K562 (cell line): ENCODE data around the gene MARK2. TPM values are rescaled to one million over a fixed set of nuclear protein-coding genes. Genes with fewer than 3 reads are reported as not detected.

Experiments
- ATAC-seq: fragments of 200-7000 bp; cut with Tn5 transposase; 3 replicates; pipeline ENCODE4 v1.9.1; 2020; ENCODE audit warnings: moderate library complexity
- BruUV-seq: library from RNA; stranded (reverse); fragments of 400-500 nt; replicated peaks from 2 replicates; lab custom pipeline; 2021; lab: Mats Ljungman, UMichigan
- CTCF ChIA-PET: fragments of 300-600 bp; formaldehyde crosslinking; extraction: SDS; loops from one replicate; lab custom pipeline; 2021; ENCODE audit warnings: low intra/inter-chr PET ratio; lab: Yijun Ruan, JAX
- POLR2A ChIA-PET: fragments of 300-600, 350-650 bp; sonication (Branson Sonifier 250); formaldehyde crosslinking; extraction: SDS; loops from one replicate; lab custom pipeline; 2021; ENCODE audit warnings: antibody characterized with exemption, inconsistent platforms; lab: Yijun Ruan, JAX
- DNase-seq, 4 experiments: peaks; one replicate each; pipeline versions ENCODE4 v3.0.0 to v3.0.0-alpha.2; 2011 to 2018; ENCODE audit warnings: low spot score in 3 of 4, mixed read lengths in 3 of 4; ENCODE audit errors: extremely low read depth in 1 of 4
- FAIRE-seq: peaks from 2 replicates; lab custom pipeline; 2011; peaks lifted over from hg19 to GRCh38; lab: Jason Lieb, UNC
- H2AFZ ChIP-seq: 2 replicates; pipeline ENCODE4 v1.6.0; 2011; ENCODE audit warnings: low read depth, low read length, control low read depth, inconsistent platforms
- H3K27ac ChIP-seq: fragments of 200-600 bp; 3 replicates; pipeline ENCODE4 v1.8.0; 2011; ENCODE audit warnings: low read depth, mild to moderate bottlenecking, control low read depth, inconsistent platforms, low read length, moderate library complexity, mixed read lengths; ENCODE audit errors: extremely low read depth
- H3K27me3 ChIP-seq, 2 experiments: fragments of 300-600 bp in 1 of 2; 2 replicates in 1 of 2; 3 replicates in 1 of 2; pipeline versions ENCODE4 v1.6.0 to v1.8.0; 2011; ENCODE audit warnings: inconsistent platforms in 2 of 2, low read length in 2 of 2, mild to moderate bottlenecking in 1 of 2, mixed read lengths in 1 of 2, moderate library complexity in 1 of 2; ENCODE audit not compliant: control insufficient read depth in 2 of 2, insufficient read depth in 2 of 2
- H3K36me3 ChIP-seq: fragments of 300-600 bp; 3 replicates; pipeline ENCODE4 v1.8.0; 2011; ENCODE audit warnings: mild to moderate bottlenecking, low read length, inconsistent platforms; ENCODE audit not compliant: control insufficient read depth, insufficient read depth
- H3K4me1 ChIP-seq, 2 experiments: fragments of 200-600 bp in 1 of 2; replicated peaks in 1 of 2; 2 replicates in 1 of 2; 3 replicates in 1 of 2; pipeline versions ENCODE4 v1.5.1 to v1.8.0; 2011; ENCODE audit warnings: inconsistent platforms in 2 of 2, low read length in 2 of 2, mild to moderate bottlenecking in 1 of 2, mixed read lengths in 1 of 2, moderate library complexity in 1 of 2; ENCODE audit not compliant: control insufficient read depth in 2 of 2, insufficient read depth in 2 of 2
- H3K4me2 ChIP-seq: 2 replicates; pipeline ENCODE4 v1.6.1; 2011; ENCODE audit warnings: low read length, control low read depth, inconsistent platforms, mixed read lengths; ENCODE audit not compliant: insufficient read depth
- H3K4me3 ChIP-seq: fragments of 200-600 bp; sonication (generic), shearing (Covaris generic); 2 replicates; pipeline ENCODE4 v1.5.1; 2016; ENCODE audit warnings: control low read depth, inconsistent platforms
- H3K79me2 ChIP-seq: fragments of 200-600 bp; 3 replicates; pipeline ENCODE4 v1.8.0; 2011; ENCODE audit warnings: low read length, inconsistent platforms; ENCODE audit not compliant: control insufficient read depth, insufficient read depth
- H3K9ac ChIP-seq, 2 experiments: 2 replicates each; pipeline versions ENCODE4 v1.6.0 to v1.6.1; 2011; ENCODE audit warnings: low read depth in 2 of 2, low read length in 2 of 2, control low read depth in 1 of 2, inconsistent platforms in 1 of 2, mild to moderate bottlenecking in 1 of 2, mixed read lengths in 1 of 2; ENCODE audit not compliant: insufficient read depth in 1 of 2
- H3K9me1 ChIP-seq: one replicate; pipeline ENCODE4 v1.6.0; 2011; ENCODE audit warnings: inconsistent platforms, mild to moderate bottlenecking, low read length, moderate library complexity; ENCODE audit not compliant: control insufficient read depth, insufficient read depth
- H3K9me3 ChIP-seq: replicated peaks from 2 replicates; pipeline ENCODE4 v1.5.1; 2011; ENCODE audit warnings: low read depth, low read length, inconsistent platforms; ENCODE audit not compliant: control insufficient read depth, insufficient read depth
- H4K20me1 ChIP-seq: replicated peaks from 2 replicates; pipeline ENCODE4 v1.6.1; 2011; ENCODE audit warnings: low read length, inconsistent platforms, mixed read lengths; ENCODE audit not compliant: control insufficient read depth, insufficient read depth
- CHD2 ChIP-seq: IDR thresholded peaks from 2 replicates; pipeline ENCODE4 v1.6.1; 2011; ENCODE audit warnings: low read depth, low read length
- HDAC2 ChIP-seq: fragments of 450-650 bp; IDR thresholded peaks from 2 replicates; pipeline ENCODE4 v1.6.1; 2016; ENCODE audit warnings: mild to moderate bottlenecking
- HIVEP1 ChIP-seq: fragments of 250-450 bp; sonication (Bioruptor Pico); IDR thresholded peaks from 2 replicates; pipeline ENCODE4 v1.4.0; 2020; ENCODE audit warnings: mild to moderate bottlenecking
- HNRNPLL ChIP-seq: fragments of 200-400 bp; formaldehyde crosslinking; IDR thresholded peaks from 2 replicates; pipeline ENCODE4 v1.6.1; 2017; ENCODE audit warnings: low read length, low read depth, mild to moderate bottlenecking; ENCODE audit not compliant: poor library complexity, severe bottlenecking
- JUN ChIP-seq, 2 experiments: sonication (generic) in 1 of 2; formaldehyde crosslinking in 1 of 2; IDR thresholded peaks; 2 replicates each; pipeline versions ENCODE4 v1.6.1 to v1.8.0; 2012 to 2022; ENCODE audit warnings: borderline replicate concordance in 2 of 2, mild to moderate bottlenecking in 2 of 2, improper control_type of control experiment in 1 of 2, low read depth in 1 of 2, low read length in 1 of 2, missing genetic modification reagents in 1 of 2
- SMAD3 ChIP-seq: fragments of 450-650 bp; formaldehyde crosslinking; conservative IDR thresholded peaks from 2 replicates; pipeline ENCODE4 v1.4.0; 2020; ENCODE audit warnings: mild to moderate bottlenecking
- ZNF124 ChIP-seq: sonication (generic); formaldehyde crosslinking; IDR thresholded peaks from 2 replicates; pipeline ENCODE4 v1.8.1; 2022; ENCODE audit warnings: missing genetic modification reagents
- ZZZ3 ChIP-seq: fragments of 450-650 bp; IDR thresholded peaks from 2 replicates; pipeline ENCODE4 v1.6.1; 2016; ENCODE audit warnings: antibody characterized with exemption, mild to moderate bottlenecking, moderate library complexity
- WGBS: fragments of 100-300 bp; shearing (Covaris generic); methylation state at CpG from one replicate; pipeline ENCODE4 v1.1.6; 2016; ENCODE audit warnings: low coverage, mixed read lengths; ENCODE audit not compliant: insufficient coverage; ENCODE audit errors: missing lambda C conversion rate; 5-methylcytosine and 5-hydroxymethylcytosine counted together
- in situ Hi-C: fragments of 300-500 bp; cut with MboI; formaldehyde crosslinking; loops from 4 replicates; pipeline ENCODE4 v1.15.0; 2018; ENCODE audit warnings: inconsistent platforms, mixed read lengths
- intact Hi-C: fragments of 100-400 bp; cut with micrococcal nuclease; formaldehyde crosslinking; loops from 2 replicates; pipeline ENCODE4 v1.14.2; 2022
- polyA plus RNA-seq, 8 experiments: library from polyadenylated mRNA; depleted of rRNA in 4 of 8; stranded (reverse) in 5 of 8; unstranded in 3 of 8; fragments of >200 nt; fragmentation: Nextera tagmentation in 2 of 8; fragmentation: Illumina TruSeq in 1 of 8; extraction: Ambion mirVana in 2 of 8; extraction: Trizol in 1 of 8; gene quantifications; 2 replicates each; pipeline versions ENCODE4 v1.2.1 to v1.2.3, GENCODE V29; 2011 to 2014; ENCODE audit warnings: inconsistent platforms in 1 of 8, missing spikeins in 1 of 8
- total RNA-seq, 7 experiments: library from RNA; depleted of rRNA in 6 of 7; stranded (reverse); fragments of >200 nt in 6 of 7; fragmentation: Illumina TruSeq in 2 of 7; extraction: Trizol in 2 of 7; gene quantifications; 2 replicates each; pipeline versions ENCODE4 v1.2.1 to v1.2.3, GENCODE V29; 2011 to 2021; ENCODE audit warnings: low replicate concordance in 1 of 7
- TF ChIP-seq, protein P1 (sequence below): sonication (generic); formaldehyde crosslinking; IDR thresholded peaks from 2 replicates; pipeline ENCODE4 v1.8.0; 2022; ENCODE audit warnings: mild to moderate bottlenecking, missing genetic modification reagents, borderline replicate concordance
- TF ChIP-seq, protein P2 (sequence below), 2 experiments: IDR thresholded peaks; 2 replicates each; pipeline ENCODE4 v1.6.1; 2011; ENCODE audit warnings: borderline replicate concordance in 1 of 2, control low read depth in 1 of 2, low read depth in 1 of 2, low read length in 1 of 2, mild to moderate bottlenecking in 1 of 2, mixed read lengths in 1 of 2, moderate library complexity in 1 of 2; ENCODE audit not compliant: insufficient read depth in 1 of 2, insufficient read length in 1 of 2, poor library complexity in 1 of 2, severe bottlenecking in 1 of 2; ENCODE audit errors: extremely low read depth in 1 of 2
- TF ChIP-seq, protein P3 (sequence below): sonication (generic); formaldehyde crosslinking; IDR thresholded peaks from 2 replicates; pipeline ENCODE4 v1.8.0; 2022; ENCODE audit warnings: mild to moderate bottlenecking, missing genetic modification reagents

Gene MARK2
- total and polyA plus RNA-seq, 9 of the 15 experiments (the other 6 are each of a cell fraction or from before 2014, with no cell fraction given) = 0.32 to 43.5 (median 15.1) TPM

DNA sequence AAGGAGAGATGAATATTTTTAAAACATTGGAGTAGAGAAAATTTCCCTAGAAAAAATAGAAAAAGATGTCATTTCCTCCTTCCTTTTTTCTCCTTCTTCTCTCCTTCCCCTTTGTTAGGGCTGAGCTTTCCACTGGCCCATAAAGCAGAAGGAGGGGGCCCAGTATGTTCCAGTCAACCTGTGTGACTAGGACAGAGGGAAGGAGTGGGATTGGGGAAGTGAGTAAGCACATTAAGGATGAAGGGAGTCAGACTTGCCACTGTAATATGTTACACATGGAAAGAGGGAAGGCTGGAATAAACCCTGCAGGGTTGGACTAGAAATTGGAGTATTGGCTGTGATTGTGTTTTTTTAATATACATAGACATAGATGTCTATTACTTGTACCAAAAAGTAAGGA lies 45.7 kb upstream of the MARK2 start (continued):
- TF ChIP-seq, protein P1, sequence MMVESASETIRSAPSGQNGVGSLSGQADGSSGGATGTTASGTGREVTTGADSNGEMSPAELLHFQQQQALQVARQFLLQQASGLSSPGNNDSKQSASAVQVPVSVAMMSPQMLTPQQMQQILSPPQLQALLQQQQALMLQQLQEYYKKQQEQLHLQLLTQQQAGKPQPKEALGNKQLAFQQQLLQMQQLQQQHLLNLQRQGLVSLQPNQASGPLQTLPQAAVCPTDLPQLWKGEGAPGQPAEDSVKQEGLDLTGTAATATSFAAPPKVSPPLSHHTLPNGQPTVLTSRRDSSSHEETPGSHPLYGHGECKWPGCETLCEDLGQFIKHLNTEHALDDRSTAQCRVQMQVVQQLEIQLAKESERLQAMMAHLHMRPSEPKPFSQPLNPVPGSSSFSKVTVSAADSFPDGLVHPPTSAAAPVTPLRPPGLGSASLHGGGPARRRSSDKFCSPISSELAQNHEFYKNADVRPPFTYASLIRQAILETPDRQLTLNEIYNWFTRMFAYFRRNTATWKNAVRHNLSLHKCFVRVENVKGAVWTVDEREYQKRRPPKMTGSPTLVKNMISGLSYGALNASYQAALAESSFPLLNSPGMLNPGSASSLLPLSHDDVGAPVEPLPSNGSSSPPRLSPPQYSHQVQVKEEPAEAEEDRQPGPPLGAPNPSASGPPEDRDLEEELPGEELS (CRISPR knock-in tag) = no peak
- TF ChIP-seq JUN (IDR thresholded peaks at IDR 0.05; ENCODE audit: borderline replicate concordance, low read depth, low read length) = no peak
- no peak for TF ChIP-seq JUN (CRISPR knock-in tag; IDR thresholded peaks at IDR 0.05; ENCODE audit: borderline replicate concordance)

DNA sequence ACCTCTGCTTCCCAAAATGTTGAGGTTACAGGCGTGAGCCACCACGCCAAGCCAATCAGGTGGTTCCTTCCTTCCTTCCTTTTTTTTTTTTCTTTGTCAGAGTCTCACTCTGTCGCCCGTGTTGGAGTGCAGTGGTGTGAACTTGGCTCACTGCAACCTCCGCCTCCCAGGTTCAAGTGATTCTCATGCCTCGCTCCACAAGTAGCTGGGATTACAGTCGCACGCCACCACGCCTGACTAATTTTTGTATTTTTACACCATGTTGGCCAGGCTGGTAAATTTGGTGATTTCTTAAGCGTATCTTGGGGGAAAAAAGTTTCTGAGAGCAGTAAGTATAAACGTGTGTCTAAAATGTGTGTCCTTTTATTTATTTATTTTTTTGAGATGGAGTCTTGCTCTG lies 43.8 kb upstream of the MARK2 start:
- Histone ChIP-seq H3K27ac (no peak overlapping the region), H3K4me1 (no peaks in the 10 kb centered on the region; a peak in 1 of 5 replicates), H3K9me1 (no peaks in the 10 kb centered on the region), H3K4me2 (no peak overlapping the region), H3K27me3 (peaks cover 8 to 13% of the 10 kb centered on the region in 2 experiments; a peak in 3 of 5 replicates), H2AFZ (no peak overlapping the region), H3K36me3 (no peaks in the 10 kb centered on the region), H4K20me1 (no peaks in the 10 kb centered on the region), H3K9me3 (0 out of 2 replicates have a peak, but pooled peaks cover 4% of the 10 kb centered on the region), H3K4me3 (no peak overlapping the region), H3K9ac (no peak overlapping the region), H3K79me2 (no peaks in the 10 kb centered on the region)
- POLR2A ChIA-PET = no interaction called here
- ATAC-seq (no peak), FAIRE-seq (no peak), DNase-seq (no peak)
- in situ Hi-C loops (no loop called here), intact Hi-C loops (no loop called here)
- CTCF ChIA-PET = no interaction called here
- no TSS peak for BruUV-seq
- 45% methylated on average over 10 of the region's 11 CpGs for WGBS
- TF ChIP-seq ZZZ3 = no peak
- no peak for TF ChIP-seq HIVEP1 (CRISPR knock-in tag)
- no peak for TF ChIP-seq HNRNPLL
- no peak for TF ChIP-seq HDAC2
- TF ChIP-seq CHD2 = no peak
- TF ChIP-seq, protein P2, sequence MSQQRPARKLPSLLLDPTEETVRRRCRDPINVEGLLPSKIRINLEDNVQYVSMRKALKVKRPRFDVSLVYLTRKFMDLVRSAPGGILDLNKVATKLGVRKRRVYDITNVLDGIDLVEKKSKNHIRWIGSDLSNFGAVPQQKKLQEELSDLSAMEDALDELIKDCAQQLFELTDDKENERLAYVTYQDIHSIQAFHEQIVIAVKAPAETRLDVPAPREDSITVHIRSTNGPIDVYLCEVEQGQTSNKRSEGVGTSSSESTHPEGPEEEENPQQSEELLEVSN (IDR thresholded peaks at IDR 0.05; ENCODE audit: borderline replicate concordance in 1 of 2, extremely low read depth in 1 of 2, insufficient read depth in 1 of 2, insufficient read length in 1 of 2, low read depth in 1 of 2, low read length in 1 of 2, poor library complexity in 1 of 2, severe bottlenecking in 1 of 2) = no peak
- TF ChIP-seq, protein P3, sequence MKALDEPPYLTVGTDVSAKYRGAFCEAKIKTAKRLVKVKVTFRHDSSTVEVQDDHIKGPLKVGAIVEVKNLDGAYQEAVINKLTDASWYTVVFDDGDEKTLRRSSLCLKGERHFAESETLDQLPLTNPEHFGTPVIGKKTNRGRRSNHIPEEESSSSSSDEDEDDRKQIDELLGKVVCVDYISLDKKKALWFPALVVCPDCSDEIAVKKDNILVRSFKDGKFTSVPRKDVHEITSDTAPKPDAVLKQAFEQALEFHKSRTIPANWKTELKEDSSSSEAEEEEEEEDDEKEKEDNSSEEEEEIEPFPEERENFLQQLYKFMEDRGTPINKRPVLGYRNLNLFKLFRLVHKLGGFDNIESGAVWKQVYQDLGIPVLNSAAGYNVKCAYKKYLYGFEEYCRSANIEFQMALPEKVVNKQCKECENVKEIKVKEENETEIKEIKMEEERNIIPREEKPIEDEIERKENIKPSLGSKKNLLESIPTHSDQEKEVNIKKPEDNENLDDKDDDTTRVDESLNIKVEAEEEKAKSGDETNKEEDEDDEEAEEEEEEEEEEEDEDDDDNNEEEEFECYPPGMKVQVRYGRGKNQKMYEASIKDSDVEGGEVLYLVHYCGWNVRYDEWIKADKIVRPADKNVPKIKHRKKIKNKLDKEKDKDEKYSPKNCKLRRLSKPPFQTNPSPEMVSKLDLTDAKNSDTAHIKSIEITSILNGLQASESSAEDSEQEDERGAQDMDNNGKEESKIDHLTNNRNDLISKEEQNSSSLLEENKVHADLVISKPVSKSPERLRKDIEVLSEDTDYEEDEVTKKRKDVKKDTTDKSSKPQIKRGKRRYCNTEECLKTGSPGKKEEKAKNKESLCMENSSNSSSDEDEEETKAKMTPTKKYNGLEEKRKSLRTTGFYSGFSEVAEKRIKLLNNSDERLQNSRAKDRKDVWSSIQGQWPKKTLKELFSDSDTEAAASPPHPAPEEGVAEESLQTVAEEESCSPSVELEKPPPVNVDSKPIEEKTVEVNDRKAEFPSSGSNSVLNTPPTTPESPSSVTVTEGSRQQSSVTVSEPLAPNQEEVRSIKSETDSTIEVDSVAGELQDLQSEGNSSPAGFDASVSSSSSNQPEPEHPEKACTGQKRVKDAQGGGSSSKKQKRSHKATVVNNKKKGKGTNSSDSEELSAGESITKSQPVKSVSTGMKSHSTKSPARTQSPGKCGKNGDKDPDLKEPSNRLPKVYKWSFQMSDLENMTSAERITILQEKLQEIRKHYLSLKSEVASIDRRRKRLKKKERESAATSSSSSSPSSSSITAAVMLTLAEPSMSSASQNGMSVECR (CRISPR knock-in tag) = no peak
- no peak for TF ChIP-seq SMAD3
- no peak for TF ChIP-seq ZNF124
